ENCODE data around the gene IRX6. TPM values are rescaled to one million over a fixed set of nuclear protein-coding genes. Genes with fewer than 3 reads are reported as not detected.

The IRX6 gene
- 0.34 to 0.44 TPM (median 0.38 TPM) in 3 replicates for total RNA-seq

DNA sequence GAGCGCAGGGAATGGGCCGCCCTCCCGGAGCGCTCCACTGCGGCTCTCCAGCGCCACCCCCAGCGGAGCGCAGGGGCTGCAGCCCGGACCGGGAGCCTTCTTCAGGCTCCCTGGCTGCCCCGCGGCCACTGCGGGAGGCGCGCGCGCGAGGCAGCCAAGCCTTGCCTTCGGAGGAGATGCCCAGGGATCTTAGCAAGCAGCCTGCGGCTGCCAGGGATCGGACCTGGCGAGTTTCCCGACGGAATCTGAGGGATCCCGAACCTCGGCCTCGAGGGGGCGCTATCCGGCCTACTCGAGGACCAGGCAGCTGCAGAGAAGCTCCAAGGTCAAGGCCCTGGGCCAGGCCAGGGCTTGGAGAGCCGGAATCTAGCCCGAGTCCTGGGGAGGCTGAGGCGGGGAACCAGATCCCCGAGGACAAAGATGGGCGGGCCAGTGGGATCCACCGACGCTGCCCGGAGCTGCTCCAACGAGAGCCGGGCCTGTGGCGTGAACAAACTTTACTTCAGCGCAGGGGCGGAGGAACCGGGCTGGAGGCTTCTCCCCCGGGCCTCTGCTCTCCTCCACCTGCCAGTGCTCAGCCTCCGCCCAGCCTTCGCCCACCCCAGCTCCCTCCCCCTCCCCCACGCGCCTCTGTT, at the start of gene IRX6:
TSS of gene IRX6 (plus strand) at position 567 of the 635 bp plus-strand sequence. CDS start 889 bp downstream, outside the sequence.
- DNase-seq (ENCODE audit: low spot score in 2 of 2, unreplicated experiment in 2 of 2), result peak; percentile 37 to 66
- Mint-ChIP-seq H3K4me3 (peak within 1 kb of the TSS; percentile 73), H3K36me3 (no peaks in the 10 kb centered on the region), H3K9me3 (no peaks in the 10 kb centered on the region), H3K4me1 (peaks cover 22% of the 10 kb centered on the region), H3K27me3 (ENCODE audit: low read depth) (peaks cover 96% of the 10 kb centered on the region), H3K27ac (no peak within 1 kb of the TSS)
- TF ChIP-seq, protein P1, sequence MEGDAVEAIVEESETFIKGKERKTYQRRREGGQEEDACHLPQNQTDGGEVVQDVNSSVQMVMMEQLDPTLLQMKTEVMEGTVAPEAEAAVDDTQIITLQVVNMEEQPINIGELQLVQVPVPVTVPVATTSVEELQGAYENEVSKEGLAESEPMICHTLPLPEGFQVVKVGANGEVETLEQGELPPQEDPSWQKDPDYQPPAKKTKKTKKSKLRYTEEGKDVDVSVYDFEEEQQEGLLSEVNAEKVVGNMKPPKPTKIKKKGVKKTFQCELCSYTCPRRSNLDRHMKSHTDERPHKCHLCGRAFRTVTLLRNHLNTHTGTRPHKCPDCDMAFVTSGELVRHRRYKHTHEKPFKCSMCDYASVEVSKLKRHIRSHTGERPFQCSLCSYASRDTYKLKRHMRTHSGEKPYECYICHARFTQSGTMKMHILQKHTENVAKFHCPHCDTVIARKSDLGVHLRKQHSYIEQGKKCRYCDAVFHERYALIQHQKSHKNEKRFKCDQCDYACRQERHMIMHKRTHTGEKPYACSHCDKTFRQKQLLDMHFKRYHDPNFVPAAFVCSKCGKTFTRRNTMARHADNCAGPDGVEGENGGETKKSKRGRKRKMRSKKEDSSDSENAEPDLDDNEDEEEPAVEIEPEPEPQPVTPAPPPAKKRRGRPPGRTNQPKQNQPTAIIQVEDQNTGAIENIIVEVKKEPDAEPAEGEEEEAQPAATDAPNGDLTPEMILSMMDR (IDR thresholded peaks at IDR 0.05; ENCODE audit: unreplicated experiment), result peak; percentile 62

DNA sequence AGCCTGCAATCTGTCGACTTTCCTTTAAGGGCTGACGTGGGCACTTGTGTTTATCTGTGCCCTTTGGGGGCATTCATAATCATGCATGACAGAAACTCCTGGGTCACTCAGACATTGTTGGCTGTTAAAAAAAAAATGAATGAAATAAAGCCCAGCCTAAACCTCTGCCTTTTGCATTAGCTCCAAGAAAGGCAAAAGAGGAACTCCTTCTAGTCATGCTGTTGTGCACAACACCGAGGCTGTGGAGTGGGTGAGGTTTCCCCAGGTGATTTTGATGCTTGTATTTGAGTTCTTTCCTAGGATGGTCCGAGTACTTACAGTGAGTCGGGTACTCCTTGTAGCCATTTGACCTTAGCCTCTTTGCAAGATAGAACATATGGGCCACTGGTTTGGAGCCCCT, 49.6 kb upstream of the IRX6 start:
- Mint-ChIP-seq H3K4me1 (peaks cover 9% of the 10 kb centered on the region), H3K27ac (no peak overlapping the region), H3K4me3 (no peak overlapping the region), H3K9me3 (peaks cover 2% of the 10 kb centered on the region), H3K36me3 (no peaks in the 10 kb centered on the region), H3K27me3 (ENCODE audit: low read depth) (peaks cover 46% of the 10 kb centered on the region)
- TF ChIP-seq, protein P1 (IDR thresholded peaks at IDR 0.05; ENCODE audit: unreplicated experiment), result no peak
- DNase-seq (ENCODE audit: low spot score in 2 of 2, unreplicated experiment in 2 of 2), result no peak

DNA sequence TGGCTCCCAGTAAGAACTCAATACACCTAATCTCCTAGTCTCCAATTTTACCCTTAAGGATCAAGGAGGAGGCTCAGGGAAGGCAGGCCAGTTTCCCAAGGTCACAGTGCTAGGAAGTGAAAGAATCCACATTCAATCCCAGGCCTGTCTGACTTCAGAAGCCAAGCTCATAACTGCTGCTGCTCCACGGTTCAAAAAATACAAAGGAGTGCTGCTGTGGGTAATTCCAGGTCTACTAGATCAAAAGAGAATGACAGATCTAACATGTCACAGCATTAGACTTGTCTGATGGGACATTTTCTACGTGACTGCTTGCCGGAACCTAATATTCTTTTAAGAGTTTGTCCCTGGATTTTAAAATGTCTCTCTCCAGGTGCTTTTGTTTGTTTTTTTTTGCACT, 48.8 kb upstream of the IRX6 start:
- TF ChIP-seq, protein P1 (IDR thresholded peaks at IDR 0.05; ENCODE audit: unreplicated experiment), result no peak
- no peaks in the 10 kb centered on the region for H3K36me3 Mint-ChIP-seq

DNA sequence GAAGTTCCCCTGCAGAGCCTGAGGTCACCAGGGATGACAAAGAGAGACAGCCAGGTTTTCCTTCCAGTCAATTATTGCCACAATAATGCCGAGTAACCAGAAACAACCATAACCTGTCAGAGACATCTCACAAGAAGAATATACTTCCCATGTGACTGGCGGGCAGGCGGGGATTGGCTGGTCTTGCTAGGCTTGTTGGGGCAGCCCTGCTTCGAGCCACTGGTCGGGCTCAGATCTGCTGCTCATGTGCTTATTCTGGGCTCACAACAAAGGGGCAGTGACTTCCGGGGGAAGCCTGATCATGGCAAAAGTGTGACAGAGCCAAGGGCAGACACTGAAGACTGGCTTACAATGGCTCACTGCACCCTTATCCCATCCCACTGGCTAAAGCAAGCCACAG, 48.1 kb upstream of the IRX6 start:
- no peak for DNase-seq (ENCODE audit: low spot score in 2 of 2, unreplicated experiment in 2 of 2)
- Mint-ChIP-seq H3K27me3 (ENCODE audit: low read depth) (peaks cover 43% of the 10 kb centered on the region), H3K9me3 (no peaks in the 10 kb centered on the region), H3K4me1 (peaks cover 9% of the 10 kb centered on the region), H3K4me3 (no peak overlapping the region), H3K36me3 (no peaks in the 10 kb centered on the region), H3K27ac (no peak overlapping the region)
- TF ChIP-seq, protein P1 (IDR thresholded peaks at IDR 0.05; ENCODE audit: unreplicated experiment), result no peak

More for the DNA sequence above, 48.8 kb upstream of the IRX6 start:
- Mint-ChIP-seq H3K4me1 (peaks cover 9% of the 10 kb centered on the region), H3K9me3 (no peaks in the 10 kb centered on the region), H3K27ac (no peak overlapping the region), H3K4me3 (no peak overlapping the region), H3K27me3 (ENCODE audit: low read depth) (peaks cover 40% of the 10 kb centered on the region)
- DNase-seq (ENCODE audit: low spot score in 2 of 2, unreplicated experiment in 2 of 2), result no peak

DNA sequence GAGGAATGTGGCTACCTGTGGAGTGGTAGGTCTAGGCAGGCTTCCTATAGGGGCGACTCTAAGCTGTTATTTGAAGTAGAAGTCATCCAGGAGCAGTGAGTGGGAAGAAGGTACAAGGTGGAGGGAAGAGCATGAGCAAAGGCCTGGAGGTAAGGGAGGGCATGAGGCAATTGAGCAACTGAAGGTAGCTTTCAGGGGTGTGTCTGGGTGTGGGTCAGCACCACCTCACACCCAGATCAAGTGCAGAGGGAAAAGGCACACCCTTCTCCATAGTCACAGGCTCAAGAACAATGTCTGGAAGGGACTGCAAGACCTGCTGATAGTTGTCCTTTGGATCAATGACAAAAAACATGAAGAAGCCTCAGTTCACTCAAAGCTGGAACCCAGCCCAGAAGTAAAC, 46.5 kb upstream of the IRX6 start:
- H3K9me3 Mint-ChIP-seq, result no peaks in the 10 kb centered on the region
- H3K4me1 Mint-ChIP-seq, result peaks cover 9% of the 10 kb centered on the region
- no peak for DNase-seq (ENCODE audit: low spot score in 2 of 2, unreplicated experiment in 2 of 2)

More for the DNA sequence above, 46.5 kb upstream of the IRX6 start:
- H3K4me3 Mint-ChIP-seq, result no peak overlapping the region
- no peak overlapping the region for H3K27ac Mint-ChIP-seq
- peaks cover 41% of the 10 kb centered on the region for H3K27me3 Mint-ChIP-seq (ENCODE audit: low read depth)
- TF ChIP-seq, protein P1 (IDR thresholded peaks at IDR 0.05; ENCODE audit: unreplicated experiment), result no peak
- H3K36me3 Mint-ChIP-seq, result no peaks in the 10 kb centered on the region
